Activated B cell treated with CpG ODN at 0.5 μM for 24 hours (primary cell): Measurements from ENCODE around the gene ADAMTS14. TPM values are rescaled to one million over a fixed set of nuclear protein-coding genes. Genes with fewer than 3 reads are reported as not detected.
"Not testable (repeated sequence)": the region's sequence is repeated elsewhere in the genome, so short reads cannot be mapped to it uniquely, and the experiment has no call there.

Source experiments
- ATAC-seq: fragments of 200-7000 bp; cut with Tn5 transposase; one replicate; pipeline ENCODE4 v1.10.0; 2021; ENCODE audit warnings: low read depth, mild to moderate bottlenecking, moderate library complexity
- CTCF ChIA-PET: fragments of 350-600 bp; sonication (Branson Sonifier 250); formaldehyde crosslinking; loops from one replicate; lab custom pipeline; 2021; ENCODE audit warnings: antibody characterized with exemption; lab: Charles Lee
- POLR2A ChIA-PET: fragments of 350-600 bp; sonication (Branson Sonifier 250); formaldehyde crosslinking; loops from one replicate; lab custom pipeline; 2021; ENCODE audit warnings: antibody characterized with exemption; lab: Charles Lee
- DNase-seq: peaks from one replicate; pipeline ENCODE4 v3.0.0; 2022
- H3K27ac Mint-ChIP-seq: one replicate; pipeline ENCODE4 v1.8.0; 2020; ENCODE audit warnings: mixed read lengths
- H3K27me3 Mint-ChIP-seq: one replicate; pipeline ENCODE4 v1.8.0; 2021; ENCODE audit warnings: mixed read lengths
- H3K36me3 Mint-ChIP-seq: one replicate; pipeline ENCODE4 v1.8.0; 2021; ENCODE audit warnings: low read depth, mixed read lengths
- H3K4me1 Mint-ChIP-seq: one replicate; pipeline ENCODE4 v1.8.0; 2021; ENCODE audit warnings: mixed read lengths
- H3K4me3 Mint-ChIP-seq: one replicate; pipeline ENCODE4 v1.8.0; 2020; ENCODE audit warnings: mild to moderate bottlenecking, mixed read lengths
- H3K9me3 Mint-ChIP-seq: one replicate; pipeline ENCODE4 v1.8.0; 2020; ENCODE audit warnings: mixed read lengths
- intact Hi-C: fragments of 100-400 bp; cut with micrococcal nuclease; formaldehyde crosslinking; loops from one replicate; pipeline ENCODE4 v1.15.1; 2024
- total RNA-seq: library from RNA; stranded (reverse); gene quantifications from 2 replicates; pipeline ENCODE4 v1.2.3, GENCODE V29; 2022
- TF ChIP-seq, protein P1 (sequence below): fragments of 200-600 bp; IDR thresholded peaks from one replicate; pipeline ENCODE4 v1.8.0; 2022; ENCODE audit warnings: antibody characterized with exemption, mild to moderate bottlenecking

The ADAMTS14 gene
- total RNA-seq, 1 donor from 2014 or later: 0.04 TPM

DNA sequence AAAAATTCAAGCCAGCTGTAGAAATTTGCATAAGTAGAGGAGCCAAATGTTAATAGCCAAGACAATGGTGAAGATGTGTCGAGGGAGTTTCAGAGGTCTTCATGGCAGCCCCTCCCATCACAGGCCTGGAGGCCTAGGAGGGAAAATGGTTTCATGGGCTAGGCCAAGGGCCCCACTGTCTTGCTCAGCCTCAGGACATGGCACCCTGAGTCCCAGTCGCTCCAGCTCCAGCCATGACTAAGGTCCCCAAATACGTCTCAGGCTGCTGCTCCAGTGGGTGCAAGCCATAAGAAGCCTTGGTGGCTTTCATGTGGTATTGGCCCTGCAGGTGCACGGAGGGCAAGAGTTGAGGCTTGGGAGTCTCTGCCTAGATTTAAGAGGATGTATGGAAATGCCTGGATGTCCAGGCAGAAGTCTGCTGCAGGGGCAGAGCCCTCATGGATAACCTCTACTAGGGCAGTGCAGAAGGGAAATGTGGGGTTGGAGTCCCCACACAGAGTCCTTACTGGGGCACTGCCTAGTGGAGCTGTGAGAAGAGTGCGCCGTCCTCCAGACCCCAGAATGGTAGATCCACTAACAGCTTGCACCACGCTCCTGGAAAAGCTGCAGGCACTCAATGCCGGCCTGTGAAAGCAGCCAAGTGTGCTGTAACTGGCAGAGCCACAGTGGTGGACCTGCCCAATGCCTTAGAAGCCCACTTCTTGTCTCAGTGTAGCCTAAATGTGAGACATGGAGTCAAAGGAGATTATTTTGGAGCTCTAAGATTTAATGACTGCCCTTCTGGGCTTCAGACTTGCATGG is 93.7 kb downstream of the ADAMTS14 start:
- intact Hi-C loops: no loop called here
- no peaks in the 10 kb centered on the region for H3K4me1 Mint-ChIP-seq
- H3K36me3 Mint-ChIP-seq: no peaks in the 10 kb centered on the region
- peaks cover 15% of the 10 kb centered on the region for H3K9me3 Mint-ChIP-seq
- no peak overlapping the region for H3K27ac Mint-ChIP-seq
- no peak overlapping the region for H3K4me3 Mint-ChIP-seq
- CTCF ChIA-PET: no interaction called here
- DNase-seq (no peak), ATAC-seq (no peak)
- TF ChIP-seq, protein P1, sequence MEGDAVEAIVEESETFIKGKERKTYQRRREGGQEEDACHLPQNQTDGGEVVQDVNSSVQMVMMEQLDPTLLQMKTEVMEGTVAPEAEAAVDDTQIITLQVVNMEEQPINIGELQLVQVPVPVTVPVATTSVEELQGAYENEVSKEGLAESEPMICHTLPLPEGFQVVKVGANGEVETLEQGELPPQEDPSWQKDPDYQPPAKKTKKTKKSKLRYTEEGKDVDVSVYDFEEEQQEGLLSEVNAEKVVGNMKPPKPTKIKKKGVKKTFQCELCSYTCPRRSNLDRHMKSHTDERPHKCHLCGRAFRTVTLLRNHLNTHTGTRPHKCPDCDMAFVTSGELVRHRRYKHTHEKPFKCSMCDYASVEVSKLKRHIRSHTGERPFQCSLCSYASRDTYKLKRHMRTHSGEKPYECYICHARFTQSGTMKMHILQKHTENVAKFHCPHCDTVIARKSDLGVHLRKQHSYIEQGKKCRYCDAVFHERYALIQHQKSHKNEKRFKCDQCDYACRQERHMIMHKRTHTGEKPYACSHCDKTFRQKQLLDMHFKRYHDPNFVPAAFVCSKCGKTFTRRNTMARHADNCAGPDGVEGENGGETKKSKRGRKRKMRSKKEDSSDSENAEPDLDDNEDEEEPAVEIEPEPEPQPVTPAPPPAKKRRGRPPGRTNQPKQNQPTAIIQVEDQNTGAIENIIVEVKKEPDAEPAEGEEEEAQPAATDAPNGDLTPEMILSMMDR: no peak
- POLR2A ChIA-PET: no interaction called here
- H3K27me3 Mint-ChIP-seq: no peaks in the 10 kb centered on the region

DNA sequence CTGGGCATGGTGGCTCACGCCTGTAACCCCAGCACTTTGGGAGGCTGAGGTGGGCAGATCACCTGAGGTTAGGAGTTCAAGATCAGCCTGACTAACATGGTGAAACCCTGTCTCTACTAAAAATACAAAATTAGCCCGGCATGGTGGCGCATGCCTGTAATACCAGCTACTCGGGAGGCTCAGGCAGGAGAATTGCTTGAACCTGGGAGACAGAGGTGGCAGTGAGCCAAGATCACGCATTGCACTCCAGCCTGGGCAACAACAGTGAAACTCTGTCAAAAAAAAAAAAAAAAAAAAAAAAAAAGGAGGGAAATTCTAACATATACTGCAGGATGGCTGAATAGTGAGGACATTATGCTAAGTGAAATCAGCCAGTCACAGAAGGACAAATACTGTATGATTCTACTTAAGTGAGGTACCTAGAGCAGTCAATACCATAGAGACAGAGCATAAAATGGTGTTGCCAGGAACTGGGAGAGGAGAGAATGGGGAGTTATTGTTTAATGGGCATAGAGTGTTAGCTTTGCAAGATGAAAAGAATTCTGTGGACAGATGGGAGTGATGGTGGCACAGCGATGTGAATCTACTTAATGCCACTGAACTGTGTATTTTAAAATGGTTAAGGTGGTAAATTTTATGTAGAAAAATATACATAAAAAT is 95.8 kb downstream of the ADAMTS14 start:
- H3K9me3 Mint-ChIP-seq: peaks cover 15% of the 10 kb centered on the region
- H3K36me3 Mint-ChIP-seq, H3K4me3 Mint-ChIP-seq, H3K27me3 Mint-ChIP-seq, CTCF ChIA-PET, H3K27ac Mint-ChIP-seq, intact Hi-C loops, H3K4me1 Mint-ChIP-seq, ATAC-seq, POLR2A ChIA-PET, DNase-seq: not testable (repeated sequence)

DNA sequence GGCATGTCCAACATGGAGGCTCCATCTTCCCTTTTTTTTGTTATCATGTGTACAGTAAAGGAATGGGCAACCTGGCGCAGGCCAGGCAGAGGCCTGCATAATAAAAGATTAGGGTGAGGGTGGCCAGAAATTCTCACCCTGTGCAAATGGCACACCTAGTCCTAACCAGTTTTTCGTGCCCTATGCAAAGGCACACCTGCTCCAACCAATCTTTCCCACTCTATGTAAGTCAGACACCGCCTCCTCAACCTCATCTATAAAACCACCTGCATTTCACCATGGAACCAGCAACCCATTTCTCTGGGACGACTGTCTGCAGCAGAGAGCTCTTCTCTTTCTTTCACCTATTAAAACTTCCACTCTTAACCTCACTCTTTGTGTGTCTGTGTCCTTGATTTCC is 96.8 kb downstream of the ADAMTS14 start:
- H3K4me1 Mint-ChIP-seq: no peaks in the 10 kb centered on the region
- intact Hi-C loops: no loop called here
- H3K27ac Mint-ChIP-seq: no peak overlapping the region
- H3K9me3 Mint-ChIP-seq: peaks cover 15% of the 10 kb centered on the region
- ChIA-PET POLR2A (no interaction called here), CTCF (no interaction called here)
- H3K27me3 Mint-ChIP-seq: no peaks in the 10 kb centered on the region
- no peak overlapping the region for H3K4me3 Mint-ChIP-seq
- DNase-seq: no peak
- TF ChIP-seq, protein P1: no peak
- no peaks in the 10 kb centered on the region for H3K36me3 Mint-ChIP-seq
- no peak for ATAC-seq

DNA sequence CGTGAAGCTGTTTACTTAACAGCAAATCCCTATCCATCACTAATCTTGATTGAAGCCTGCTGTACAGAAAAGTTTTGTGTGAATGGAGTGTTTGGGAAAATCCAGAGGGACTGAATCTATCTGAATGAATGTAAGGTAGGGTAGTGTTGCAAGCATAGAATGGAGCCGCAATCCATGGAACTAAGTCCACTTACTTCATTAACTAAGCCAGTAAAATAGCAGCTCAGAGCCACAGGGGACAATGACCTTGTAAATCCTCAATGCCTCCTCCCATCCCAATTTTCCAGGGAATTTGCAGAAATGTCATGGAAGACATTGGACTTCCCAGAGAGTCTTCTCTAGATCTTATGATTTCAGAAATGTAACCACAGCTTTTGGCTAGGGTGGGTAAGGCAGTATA is 97.7 kb downstream of the ADAMTS14 start:
- ChIA-PET CTCF (no interaction called here), POLR2A (no interaction called here)
- no peaks in the 10 kb centered on the region for H3K27me3 Mint-ChIP-seq
- DNase-seq (no peak), ATAC-seq (no peak)
- H3K4me1 Mint-ChIP-seq: no peaks in the 10 kb centered on the region
- TF ChIP-seq, protein P1: no peak
- no peaks in the 10 kb centered on the region for H3K36me3 Mint-ChIP-seq
- peaks cover 15% of the 10 kb centered on the region for H3K9me3 Mint-ChIP-seq
- H3K27ac Mint-ChIP-seq: no peak overlapping the region
- H3K4me3 Mint-ChIP-seq: no peak overlapping the region
- intact Hi-C loops: no loop called here

DNA sequence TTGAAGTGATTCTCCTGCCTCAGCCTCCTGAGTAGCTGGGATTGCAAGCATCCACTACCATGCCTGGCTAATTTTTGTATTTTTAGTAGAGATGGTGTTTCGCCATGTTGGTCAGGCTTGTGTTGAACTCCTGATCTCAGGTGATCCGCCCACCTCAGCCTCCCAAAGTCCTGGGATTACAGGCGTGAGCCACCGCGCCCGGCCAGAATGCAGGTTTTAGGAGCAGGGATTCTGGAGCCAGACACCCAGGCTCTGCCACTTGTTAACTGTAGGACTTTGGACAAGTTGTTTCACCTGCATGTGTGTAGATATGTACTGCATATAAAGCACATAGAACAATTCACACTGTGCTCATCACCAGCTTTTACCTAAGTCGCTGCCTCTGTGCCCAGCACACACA is 98.2 kb downstream of the ADAMTS14 start:
- H3K9me3 Mint-ChIP-seq: peaks cover 11% of the 10 kb centered on the region
- H3K4me1 Mint-ChIP-seq, ATAC-seq, H3K27me3 Mint-ChIP-seq, H3K27ac Mint-ChIP-seq, H3K4me3 Mint-ChIP-seq, POLR2A ChIA-PET, H3K36me3 Mint-ChIP-seq, DNase-seq, intact Hi-C loops, CTCF ChIA-PET: not testable (repeated sequence)
